ENCODE measurements around the gene FPR1.
A peak's percentile ranks its signal among the peaks of the same experiment; 100 is the strongest.

Gene FPR1, protein sequence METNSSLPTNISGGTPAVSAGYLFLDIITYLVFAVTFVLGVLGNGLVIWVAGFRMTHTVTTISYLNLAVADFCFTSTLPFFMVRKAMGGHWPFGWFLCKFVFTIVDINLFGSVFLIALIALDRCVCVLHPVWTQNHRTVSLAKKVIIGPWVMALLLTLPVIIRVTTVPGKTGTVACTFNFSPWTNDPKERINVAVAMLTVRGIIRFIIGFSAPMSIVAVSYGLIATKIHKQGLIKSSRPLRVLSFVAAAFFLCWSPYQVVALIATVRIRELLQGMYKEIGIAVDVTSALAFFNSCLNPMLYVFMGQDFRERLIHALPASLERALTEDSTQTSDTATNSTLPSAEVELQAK

DNA sequence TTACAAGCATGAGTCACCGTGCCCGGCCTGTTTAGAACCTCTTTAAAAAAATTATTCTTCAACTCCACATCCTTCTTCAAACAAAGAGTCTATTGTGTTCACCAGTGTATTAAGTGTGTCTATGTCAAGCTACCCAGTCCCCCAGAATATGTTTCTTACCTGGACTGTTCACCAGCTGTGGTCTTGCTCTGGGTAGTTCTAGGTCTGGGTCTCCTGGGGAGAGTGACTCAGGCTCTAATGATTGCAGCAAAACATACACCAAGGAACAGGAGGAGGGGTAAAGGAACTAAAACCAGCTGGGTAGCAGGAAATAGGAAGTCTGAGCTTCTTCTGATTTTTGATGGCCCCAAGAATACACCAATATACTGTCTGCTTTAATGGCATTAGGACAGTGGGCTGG lies at the start of gene FPR1:
Gene FPR1, minus strand, starts transcription at position 224 of the 400 bp plus-strand sequence. CDS start 4,884 bp downstream, outside the sequence.
- in situ Hi-C loops (cut with HindIII; ENCODE audit: low pct_ligation_motif_present, low pct_unique_long_range_greater_than_20kb, low sequenced_read_pairs), result no loop called here
- DNase-seq, result peak; percentile 6

DNA sequence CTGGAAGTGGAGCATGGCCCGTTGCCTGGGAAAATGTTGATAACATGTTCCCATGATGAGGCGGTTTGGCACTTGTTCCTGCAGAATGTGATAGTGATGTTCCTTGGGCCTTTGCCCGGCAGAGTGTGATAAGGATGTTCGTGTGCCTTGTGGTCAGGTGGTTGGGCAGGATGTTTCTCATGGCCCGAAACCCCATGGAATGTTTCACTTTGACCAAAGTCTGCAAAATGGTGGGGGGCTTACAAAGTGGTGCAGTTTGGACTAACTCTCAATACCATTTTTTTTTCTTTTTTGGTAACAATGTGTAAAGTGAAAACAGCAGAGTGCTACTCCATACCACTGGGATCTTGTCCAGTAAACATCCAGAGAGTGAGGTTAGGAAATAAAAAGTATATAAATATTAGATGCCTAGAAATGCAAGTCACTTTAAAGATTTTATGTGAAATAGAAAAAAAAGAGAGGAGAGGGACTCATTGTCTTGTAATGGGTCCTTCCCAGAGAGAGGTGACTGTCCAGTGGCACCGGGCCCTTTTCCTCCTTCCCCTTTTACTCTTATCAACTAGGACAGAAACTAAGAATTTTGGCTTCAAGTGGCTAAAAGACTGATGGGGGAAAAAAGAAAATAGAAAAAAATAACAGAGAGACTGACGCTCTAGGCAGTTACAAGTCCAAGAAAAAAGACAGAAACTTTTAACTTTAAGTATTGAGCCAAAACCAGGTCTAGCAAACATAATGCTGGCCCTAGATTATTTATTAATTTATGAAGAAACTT lies 49.0 kb upstream of the FPR1 start:
- DNase-seq, result no peak
- in situ Hi-C loops (cut with HindIII; ENCODE audit: low pct_ligation_motif_present, low pct_unique_long_range_greater_than_20kb, low sequenced_read_pairs), result no loop called here

DNA sequence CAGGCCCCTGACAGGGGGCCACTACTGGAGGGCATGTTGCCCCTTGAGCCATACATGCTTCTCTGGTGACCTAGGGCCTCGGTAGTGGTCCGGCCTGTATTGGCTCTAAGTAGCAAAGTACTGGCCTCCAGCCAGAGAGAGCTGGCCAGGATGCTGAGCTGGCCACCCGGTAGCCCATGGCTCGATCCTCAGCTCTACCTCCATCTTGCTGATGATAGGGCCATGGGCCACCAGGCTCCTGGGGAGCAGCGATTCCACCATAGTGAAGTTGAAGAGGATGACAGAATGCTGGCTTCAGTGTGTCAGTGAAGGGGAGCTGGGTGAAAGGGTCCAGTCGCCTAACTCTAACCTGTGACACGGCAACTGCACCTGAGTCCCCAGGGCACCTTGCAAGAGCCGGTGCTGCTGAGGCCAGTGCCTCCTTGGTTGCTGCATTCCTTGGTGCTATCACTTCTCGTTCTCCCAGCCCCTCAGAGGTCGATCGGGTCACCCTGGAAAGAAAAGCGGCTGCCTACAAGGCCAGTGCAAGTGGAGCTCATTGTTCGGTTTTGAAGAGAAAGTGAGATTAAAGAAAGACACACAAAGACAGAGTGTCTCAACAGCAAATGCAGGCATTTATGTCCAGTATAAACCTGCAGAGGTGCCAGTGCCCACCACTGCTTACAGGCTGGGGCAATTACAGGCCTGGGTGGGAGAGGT lies 48.2 kb upstream of the FPR1 start:
- no peak for DNase-seq
- in situ Hi-C loops (cut with HindIII; ENCODE audit: low pct_ligation_motif_present, low pct_unique_long_range_greater_than_20kb, low sequenced_read_pairs), result no loop called here

DNA sequence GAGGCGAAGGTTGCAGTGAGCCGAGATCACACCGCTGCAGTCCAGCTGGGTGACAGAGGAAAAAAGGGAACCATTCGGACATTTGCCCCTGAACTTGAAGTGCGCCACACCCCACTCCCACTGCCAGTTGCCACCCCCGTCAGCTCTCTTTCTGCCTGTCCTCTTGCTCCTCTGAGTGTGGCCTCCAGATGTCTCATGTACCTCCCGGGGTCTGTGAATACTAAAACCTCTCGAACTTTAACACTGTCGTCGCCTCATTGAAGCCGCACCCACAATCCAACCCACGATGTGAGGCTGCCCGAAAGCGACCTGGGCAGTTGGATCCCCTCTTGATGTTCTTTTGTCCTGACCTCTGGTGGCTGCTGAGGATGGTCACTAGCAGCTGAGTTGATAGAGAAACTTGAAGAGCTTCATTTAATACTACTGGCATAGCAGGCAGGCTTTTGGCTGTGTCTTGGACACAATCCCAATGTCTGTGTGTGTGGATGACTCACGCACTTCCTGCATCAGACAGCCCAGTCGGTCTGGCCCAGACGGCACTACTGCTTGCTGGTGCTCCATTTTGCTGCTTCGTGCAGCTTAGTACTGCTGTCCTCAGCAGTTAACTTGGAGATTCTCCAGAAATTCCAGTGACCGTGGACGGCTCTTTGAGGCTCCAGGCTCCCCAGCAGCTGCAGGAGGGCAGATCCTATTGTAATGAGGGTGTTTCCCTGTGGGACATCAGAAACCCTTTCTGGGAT lies 47.5 kb upstream of the FPR1 start:
- peak; percentile 29 for DNase-seq
- in situ Hi-C loops (cut with HindIII; ENCODE audit: low pct_ligation_motif_present, low pct_unique_long_range_greater_than_20kb, low sequenced_read_pairs), result no loop called here

DNA sequence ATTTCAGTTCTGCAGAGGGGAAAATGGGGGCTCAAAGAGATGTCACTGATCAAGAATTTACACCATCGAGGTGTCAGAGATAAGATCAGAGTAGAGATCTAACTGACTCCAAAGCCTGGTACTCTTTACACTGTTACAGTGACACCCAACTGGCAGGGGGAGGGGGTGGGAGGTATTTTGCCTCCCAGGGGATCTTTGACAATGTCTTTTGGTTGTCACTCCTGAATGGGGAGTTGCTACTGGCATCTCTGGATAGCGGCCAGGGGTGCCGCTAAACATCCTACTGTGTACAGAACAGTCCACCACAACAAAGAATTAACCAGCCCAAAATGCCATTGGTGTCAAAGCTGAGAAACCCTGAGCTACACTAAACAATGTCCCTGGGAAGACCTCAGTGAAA lies 46.4 kb upstream of the FPR1 start:
- in situ Hi-C loops (cut with HindIII; ENCODE audit: low pct_ligation_motif_present, low pct_unique_long_range_greater_than_20kb, low sequenced_read_pairs), result no loop called here
- DNase-seq, result no peak

DNA sequence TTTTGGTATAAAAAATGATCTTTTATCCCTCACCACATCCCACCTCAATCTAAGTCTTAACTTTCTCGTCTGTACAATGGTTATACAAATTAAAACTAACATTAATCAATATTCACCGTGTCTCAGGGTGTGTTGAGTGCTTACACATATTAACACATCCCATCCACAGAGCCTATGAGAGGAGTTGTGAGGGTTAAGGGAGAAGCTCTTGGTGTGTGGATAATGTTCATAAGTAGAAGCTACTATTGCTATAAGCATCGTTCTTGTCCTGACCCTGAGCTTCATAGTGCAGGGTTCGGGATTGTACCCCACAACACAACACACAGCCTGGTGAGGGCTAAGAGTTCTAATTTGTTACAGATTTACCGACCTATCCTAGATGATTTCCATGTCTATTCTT lies 45.8 kb upstream of the FPR1 start:
- no peak for DNase-seq
- in situ Hi-C loops (cut with HindIII; ENCODE audit: low pct_ligation_motif_present, low pct_unique_long_range_greater_than_20kb, low sequenced_read_pairs), result no loop called here

DNA sequence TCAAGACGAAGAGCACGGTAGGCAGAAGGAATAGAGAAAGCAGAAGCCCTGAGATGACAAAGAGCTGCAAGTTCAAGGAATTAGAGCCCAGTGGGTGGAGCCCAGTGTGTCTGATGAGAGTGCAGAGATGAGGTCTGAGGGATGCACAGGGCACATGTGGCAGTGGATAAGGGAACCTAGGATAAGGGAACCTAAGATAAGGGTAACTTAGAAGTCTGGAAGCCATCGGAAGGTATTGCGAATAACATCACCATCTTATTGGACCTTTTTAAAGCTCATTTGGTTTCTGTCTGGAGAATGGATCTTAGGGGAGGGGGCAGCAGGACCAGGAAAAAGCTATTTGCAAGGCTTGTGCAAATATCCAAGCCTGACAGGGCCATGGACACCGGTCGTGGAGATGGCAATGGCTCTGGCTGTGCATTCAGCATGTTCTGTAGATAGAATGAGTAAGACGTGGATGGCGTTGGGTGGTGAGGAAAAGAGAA lies 44.6 kb upstream of the FPR1 start:
- no peak for DNase-seq
- in situ Hi-C loops (cut with HindIII; ENCODE audit: low pct_ligation_motif_present, low pct_unique_long_range_greater_than_20kb, low sequenced_read_pairs), result no loop called here

DNA sequence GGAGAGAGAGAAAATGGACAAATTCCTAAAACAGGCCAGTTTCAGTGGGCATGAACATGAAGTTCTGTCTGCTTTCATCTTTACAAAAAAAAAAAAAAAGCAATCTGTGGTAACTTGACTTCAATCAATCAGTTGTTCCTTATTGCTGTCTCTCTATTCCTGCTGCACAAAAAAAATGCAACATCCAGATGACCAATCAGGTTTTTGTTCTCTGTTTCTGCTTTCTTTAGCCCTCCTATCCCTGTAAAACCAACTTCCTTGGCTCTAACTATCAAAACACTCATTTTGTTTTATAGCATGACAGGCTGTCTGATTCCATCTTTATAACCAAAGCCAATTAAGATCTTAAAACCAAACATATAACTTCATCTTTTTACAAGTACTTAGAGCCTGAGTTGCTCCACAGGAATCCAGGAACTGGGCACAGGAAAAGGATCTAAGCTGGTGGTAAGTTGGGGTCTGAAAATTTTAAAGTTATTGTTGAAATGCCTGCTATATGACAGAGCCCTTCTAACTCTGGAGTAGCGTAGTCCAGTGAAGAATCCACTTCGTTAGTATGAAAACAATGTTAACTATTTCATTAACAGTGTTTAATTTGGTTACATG lies 43.3 kb upstream of the FPR1 start, which contains the start of gene FPR3:
Gene FPR3, plus strand, starts transcription at position 273 of the 606 bp plus-strand sequence. CDS start 28,592 bp downstream, outside the sequence.
- no peak for DNase-seq
- in situ Hi-C loops (cut with HindIII; ENCODE audit: low pct_ligation_motif_present, low pct_unique_long_range_greater_than_20kb, low sequenced_read_pairs), result no loop called here

DNA sequence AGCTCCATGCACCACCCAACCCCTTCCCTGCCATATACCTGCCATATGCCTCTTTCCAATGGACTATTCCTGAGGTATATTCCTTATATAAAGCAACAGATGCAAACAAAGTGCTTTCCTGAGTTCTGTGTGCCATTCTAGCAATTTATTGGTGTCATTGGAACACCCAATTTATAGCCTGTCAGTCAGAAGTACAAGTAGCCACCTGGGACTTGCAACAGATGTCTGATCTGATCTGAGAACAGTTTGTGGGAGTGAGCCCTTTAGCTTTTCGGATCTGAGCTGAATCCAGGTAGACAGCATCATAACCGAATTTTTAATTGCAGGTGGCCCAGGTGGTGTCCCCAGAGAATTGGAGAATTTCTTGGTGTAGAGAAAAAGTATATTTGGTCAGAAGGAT lies 42.3 kb upstream of the FPR1 start:
- no peak for DNase-seq
- in situ Hi-C loops (cut with HindIII; ENCODE audit: low pct_ligation_motif_present, low pct_unique_long_range_greater_than_20kb, low sequenced_read_pairs), result no loop called here

DNA sequence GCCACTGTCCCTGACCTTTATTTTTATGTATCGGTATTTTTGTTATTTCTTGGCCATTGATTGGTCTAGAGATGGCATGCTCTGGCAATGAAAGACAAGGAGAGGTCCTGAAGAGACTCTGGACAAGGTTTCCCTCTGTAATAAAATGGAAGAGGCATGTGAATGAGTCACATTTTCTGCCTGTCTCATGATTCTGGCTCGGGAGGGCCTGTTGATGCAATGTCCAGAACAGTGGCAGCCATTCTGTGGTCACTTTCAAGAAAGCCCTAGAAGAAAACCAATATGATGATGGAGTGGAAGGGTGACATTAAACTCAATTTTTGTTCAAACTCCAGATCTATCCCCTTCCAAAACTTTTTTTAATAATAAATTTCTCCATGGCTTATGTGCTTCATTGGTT lies 41.3 kb upstream of the FPR1 start:
- in situ Hi-C loops (cut with HindIII; ENCODE audit: low pct_ligation_motif_present, low pct_unique_long_range_greater_than_20kb, low sequenced_read_pairs), result no loop called here
- no peak for DNase-seq

DNA sequence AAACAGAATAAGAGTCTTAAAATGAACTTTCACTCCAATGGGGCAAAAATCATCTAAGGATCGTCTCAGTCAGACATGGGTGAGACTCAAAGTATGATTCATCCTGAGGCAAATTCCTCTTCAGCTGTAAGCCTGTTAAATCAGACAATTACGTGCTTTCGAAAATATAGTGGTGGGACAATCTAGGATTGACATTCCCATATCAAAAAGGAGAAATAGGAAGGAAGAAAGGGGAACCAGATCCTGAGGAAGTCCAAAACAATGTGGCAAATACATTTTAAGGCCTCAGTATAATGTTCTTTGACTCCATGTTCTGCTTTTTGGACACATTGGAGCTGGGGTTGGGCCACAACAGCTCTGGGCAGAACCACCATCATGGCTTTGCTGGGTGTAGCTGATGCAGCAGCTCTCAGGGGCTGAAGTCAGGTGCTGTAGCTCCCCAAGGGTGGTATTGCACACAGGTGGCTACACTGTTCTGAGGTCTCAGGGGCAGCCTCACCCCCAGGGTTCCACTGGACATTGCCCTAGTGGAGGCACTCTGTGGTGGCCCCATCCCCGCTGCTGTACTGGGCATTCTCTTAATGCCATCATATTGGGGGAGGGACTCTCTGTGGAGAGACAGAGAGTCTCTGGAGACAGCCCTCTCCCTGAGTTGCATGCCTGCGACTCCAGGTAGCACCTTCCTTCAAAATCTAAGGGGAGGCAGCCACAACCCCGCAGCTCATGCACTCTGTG lies 37.5 kb upstream of the FPR1 start:
- in situ Hi-C loops (cut with HindIII; ENCODE audit: low pct_ligation_motif_present, low pct_unique_long_range_greater_than_20kb, low sequenced_read_pairs), result no loop called here
- DNase-seq, result no peak

DNA sequence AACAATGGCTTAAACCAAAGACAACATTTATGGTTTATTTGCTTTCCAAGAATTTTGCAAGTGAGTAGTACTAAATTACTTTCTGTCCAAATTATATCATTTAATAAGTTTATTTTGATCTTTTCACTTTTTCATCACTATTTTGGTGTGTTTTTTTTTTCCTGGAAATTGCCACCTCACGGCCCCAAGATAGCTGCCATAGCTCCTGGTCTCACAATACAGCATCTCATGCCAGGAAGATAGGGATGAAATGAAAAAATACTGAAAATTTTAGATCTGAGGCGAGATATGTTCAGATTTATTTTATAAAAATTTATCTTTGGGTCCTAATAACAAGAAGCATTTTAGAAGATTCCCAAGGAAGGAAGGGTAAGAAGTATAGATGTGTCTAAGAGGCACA lies 36.4 kb upstream of the FPR1 start:
- DNase-seq, result no peak
- in situ Hi-C loops (cut with HindIII; ENCODE audit: low pct_ligation_motif_present, low pct_unique_long_range_greater_than_20kb, low sequenced_read_pairs), result no loop called here

DNA sequence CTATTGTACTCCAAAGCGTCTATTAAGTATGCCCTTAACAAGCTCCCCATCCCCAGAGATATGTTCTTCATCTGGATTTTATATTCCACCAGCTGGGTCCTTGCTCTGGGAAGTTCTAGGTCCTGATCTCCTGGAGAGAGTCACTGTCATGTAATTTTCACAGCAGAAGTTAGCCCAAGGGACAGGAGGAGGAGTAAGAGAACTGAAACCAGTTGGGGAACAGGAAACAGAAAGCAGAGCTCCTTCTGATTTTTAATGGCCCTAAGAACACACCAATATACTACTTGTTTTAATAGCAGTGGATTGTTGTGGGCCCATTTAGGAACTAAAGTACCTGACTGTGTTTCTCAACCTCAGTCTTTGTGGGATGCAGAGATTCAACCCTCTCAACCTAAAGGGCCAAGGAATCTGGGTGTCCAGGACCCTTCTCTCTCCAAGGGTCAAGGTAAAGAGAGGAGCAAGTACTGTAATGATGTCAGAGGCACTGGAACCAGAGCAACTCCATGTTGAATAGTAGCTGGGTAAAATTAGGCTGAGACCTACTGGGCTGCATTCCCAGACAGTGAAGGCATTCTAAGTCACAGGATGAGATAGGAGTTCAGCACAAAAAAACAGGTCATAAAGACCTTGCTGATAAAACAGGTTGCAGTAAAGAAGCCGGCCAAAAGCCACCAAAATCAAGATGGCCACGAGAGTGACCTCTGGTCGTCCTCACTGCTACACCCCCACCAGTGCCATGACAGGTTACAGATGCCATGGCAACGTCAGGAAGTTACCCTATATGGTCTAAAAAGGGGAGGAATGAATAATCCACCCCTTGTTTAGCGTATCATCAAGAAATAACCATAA lies 35.2 kb upstream of the FPR1 start:
- no peak for DNase-seq
- in situ Hi-C loops (cut with HindIII; ENCODE audit: low pct_ligation_motif_present, low pct_unique_long_range_greater_than_20kb, low sequenced_read_pairs), result no loop called here

DNA sequence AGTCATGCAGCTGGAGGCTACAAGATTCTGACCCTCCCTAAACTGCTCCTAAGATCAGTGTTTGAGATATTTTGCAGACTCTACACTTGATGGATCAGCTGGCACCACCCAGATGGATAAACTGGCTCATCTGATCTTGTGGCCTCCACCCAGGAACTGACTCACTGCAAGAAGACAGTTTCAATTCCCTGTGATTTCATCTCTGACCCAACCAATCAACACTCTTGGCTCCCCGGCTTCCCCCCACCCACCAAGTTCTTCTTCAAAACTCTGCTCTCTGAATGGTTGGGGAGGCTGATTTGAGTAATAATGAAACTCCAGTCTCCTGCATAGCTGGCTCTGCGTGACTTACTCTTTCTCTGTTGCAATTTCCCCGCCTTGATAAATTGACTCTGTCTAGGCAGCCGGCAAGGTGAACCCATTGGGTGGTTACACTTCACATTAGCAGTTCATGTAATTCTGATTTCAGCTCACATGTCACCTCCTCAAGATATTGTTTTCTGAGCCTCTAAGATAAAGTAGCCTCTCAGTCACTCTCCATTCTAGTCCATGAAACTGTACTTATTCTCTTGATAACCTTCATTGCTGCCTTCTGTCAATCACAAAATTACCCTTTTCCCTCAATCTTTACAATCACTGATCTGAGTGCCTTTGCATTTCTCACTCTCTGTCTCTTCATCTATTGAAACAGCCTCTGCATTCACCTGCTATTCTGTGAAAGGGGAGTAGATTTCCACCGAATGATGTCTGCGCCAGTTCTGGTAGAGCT lies 33.4 kb upstream of the FPR1 start:
- in situ Hi-C loops (cut with HindIII; ENCODE audit: low pct_ligation_motif_present, low pct_unique_long_range_greater_than_20kb, low sequenced_read_pairs), result no loop called here
- peak; percentile 3 for DNase-seq

DNA sequence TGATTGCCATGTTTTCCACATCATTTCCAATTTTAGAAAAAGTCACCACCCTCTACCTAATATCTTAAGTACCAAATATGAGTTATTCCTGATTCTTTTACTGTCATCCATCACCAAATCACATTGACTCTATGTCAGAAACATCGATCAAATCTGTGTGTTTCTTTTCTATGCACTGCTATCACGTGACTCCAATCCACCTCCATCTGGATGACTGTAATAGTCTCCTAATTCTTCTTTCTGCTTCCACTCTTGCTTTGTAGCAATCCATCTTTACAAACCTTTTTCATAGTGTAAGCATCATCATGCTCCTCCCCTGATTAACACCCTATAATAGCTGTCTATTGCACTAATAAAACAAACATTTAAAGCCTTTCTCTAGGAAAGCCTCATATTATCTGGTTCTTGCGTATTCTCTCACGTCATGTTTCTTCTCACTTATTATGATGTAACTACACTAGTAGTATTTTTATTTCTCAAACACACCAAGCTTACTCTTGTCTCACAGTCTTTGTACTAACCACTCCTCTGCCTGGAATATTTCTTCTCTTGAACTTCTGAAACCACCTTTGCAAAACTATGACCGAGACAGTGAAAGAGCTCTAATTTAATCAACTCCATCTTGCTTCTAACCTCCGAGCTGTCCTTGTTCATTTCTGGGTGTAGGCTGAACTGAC lies 32.6 kb upstream of the FPR1 start:
- no peak for DNase-seq
- in situ Hi-C loops (cut with HindIII; ENCODE audit: low pct_ligation_motif_present, low pct_unique_long_range_greater_than_20kb, low sequenced_read_pairs), result no loop called here

DNA sequence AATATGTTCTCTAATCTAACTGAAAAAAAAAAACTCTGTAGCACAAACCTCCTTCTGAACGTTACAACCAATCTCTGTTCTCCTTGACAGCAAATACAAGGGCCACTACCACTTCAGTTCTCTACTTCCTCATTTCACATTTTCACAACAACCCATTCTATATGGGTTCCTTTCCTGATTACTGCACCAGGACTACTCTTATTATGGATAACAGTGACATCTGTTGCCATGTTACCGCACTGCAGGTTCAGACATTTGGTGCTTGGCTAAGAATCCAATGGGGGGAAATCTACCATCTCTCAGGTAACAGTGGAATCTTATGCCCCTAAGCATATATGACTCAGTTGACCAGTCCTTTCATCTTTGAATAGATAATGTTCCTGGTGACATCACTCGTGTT lies 31.7 kb upstream of the FPR1 start:
- in situ Hi-C loops (cut with HindIII; ENCODE audit: low pct_ligation_motif_present, low pct_unique_long_range_greater_than_20kb, low sequenced_read_pairs), result no loop called here
- peak; percentile 13 for DNase-seq
